ENCODE results near the gene NR2F6.

DNA sequence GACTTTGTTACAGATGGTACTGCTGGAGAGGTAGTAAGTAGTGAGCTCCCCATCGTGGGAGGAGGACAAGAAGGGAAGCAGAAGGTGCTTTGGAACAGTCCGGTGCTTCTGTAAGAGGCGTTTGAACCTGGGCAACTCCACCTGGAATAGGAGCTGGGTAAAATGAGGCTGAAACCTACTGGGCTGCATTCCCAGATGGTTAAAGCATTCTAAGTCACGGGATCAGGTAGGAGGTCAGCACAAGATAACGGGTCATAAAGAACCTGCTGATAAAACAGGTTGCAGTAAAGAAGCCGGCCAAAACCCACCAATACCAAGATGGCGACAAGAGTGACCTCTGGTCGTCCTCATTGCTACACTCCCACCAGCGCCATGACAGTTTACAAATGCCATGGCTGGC, 41.0 kb upstream of the NR2F6 start:
- TF ChIP-seq, protein P1, sequence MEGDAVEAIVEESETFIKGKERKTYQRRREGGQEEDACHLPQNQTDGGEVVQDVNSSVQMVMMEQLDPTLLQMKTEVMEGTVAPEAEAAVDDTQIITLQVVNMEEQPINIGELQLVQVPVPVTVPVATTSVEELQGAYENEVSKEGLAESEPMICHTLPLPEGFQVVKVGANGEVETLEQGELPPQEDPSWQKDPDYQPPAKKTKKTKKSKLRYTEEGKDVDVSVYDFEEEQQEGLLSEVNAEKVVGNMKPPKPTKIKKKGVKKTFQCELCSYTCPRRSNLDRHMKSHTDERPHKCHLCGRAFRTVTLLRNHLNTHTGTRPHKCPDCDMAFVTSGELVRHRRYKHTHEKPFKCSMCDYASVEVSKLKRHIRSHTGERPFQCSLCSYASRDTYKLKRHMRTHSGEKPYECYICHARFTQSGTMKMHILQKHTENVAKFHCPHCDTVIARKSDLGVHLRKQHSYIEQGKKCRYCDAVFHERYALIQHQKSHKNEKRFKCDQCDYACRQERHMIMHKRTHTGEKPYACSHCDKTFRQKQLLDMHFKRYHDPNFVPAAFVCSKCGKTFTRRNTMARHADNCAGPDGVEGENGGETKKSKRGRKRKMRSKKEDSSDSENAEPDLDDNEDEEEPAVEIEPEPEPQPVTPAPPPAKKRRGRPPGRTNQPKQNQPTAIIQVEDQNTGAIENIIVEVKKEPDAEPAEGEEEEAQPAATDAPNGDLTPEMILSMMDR (IDR thresholded peaks at IDR 0.05): no peak
- TF ChIP-seq POLR2AphosphoS5 (IDR thresholded peaks at IDR 0.05): no peak
